Progenitor cell of endocrine pancreas (in vitro differentiated cells): ENCODE results near the gene UBE2O. TPM values are rescaled to one million over a fixed set of nuclear protein-coding genes. Genes with fewer than 3 reads are reported as not detected.

Source experiments
- DNase-seq: peaks from one replicate; pipeline ENCODE4 v3.0.0; 2021; ENCODE audit warnings: low spot score; ENCODE audit not compliant: unreplicated experiment
- H3K27ac Mint-ChIP-seq: 2 replicates; pipeline ENCODE4 v1.8.0; 2021; ENCODE audit warnings: mild to moderate bottlenecking, moderate library complexity, mixed read lengths
- H3K27me3 Mint-ChIP-seq: 2 replicates; pipeline ENCODE4 v1.8.0; 2021; ENCODE audit warnings: mixed read lengths
- H3K36me3 Mint-ChIP-seq: 2 replicates; pipeline ENCODE4 v1.8.0; 2022; ENCODE audit warnings: mixed read lengths; ENCODE audit not compliant: insufficient read depth
- H3K4me1 Mint-ChIP-seq: 2 replicates; pipeline ENCODE4 v1.8.0; 2021; ENCODE audit warnings: low read depth, mixed read lengths
- H3K4me3 Mint-ChIP-seq: 2 replicates; pipeline ENCODE4 v1.8.0; 2021; ENCODE audit warnings: low read depth, mild to moderate bottlenecking, moderate library complexity, mixed read lengths
- H3K9me3 Mint-ChIP-seq: 2 replicates; pipeline ENCODE4 v1.8.0; 2021; ENCODE audit warnings: low read depth, mixed read lengths
- CTCF ChIP-seq: fragments of 200-600 bp; sonication (generic); IDR thresholded peaks from one replicate; pipeline ENCODE4 v1.5.0; 2021; ENCODE audit warnings: antibody characterized with exemption, mild to moderate bottlenecking; ENCODE audit not compliant: unreplicated experiment
- total RNA-seq: library from RNA; stranded (reverse); gene quantifications from 2 replicates; pipeline ENCODE4 v1.2.1, GENCODE V29; 2021

Gene UBE2O
- total RNA-seq, 1 donor from 2014 or later: 44.6 TPM

- H3K27me3 Mint-ChIP-seq: no peaks in the 10 kb centered on the region
- H3K27ac Mint-ChIP-seq: no peak overlapping the region
- peaks cover 9% of the 10 kb centered on the region for H3K4me1 Mint-ChIP-seq
- TF ChIP-seq CTCF: no peak
- no peaks in the 10 kb centered on the region for H3K9me3 Mint-ChIP-seq
- no peak overlapping the region for H3K4me3 Mint-ChIP-seq
- no peak for DNase-seq
- H3K36me3 Mint-ChIP-seq: peaks cover 1% of the 10 kb centered on the region
Observed at GRCh38 chr17:76440751-76441362, 12.1 kb downstream of the UBE2O start.

- Mint-ChIP-seq H3K27me3 (no peaks in the 10 kb centered on the region), H3K36me3 (peaks cover 3% of the 10 kb centered on the region), H3K4me1 (peaks cover 7% of the 10 kb centered on the region), H3K27ac (no peak overlapping the region), H3K9me3 (no peaks in the 10 kb centered on the region), H3K4me3 (no peak overlapping the region)
- DNase-seq: no peak
- no peak for TF ChIP-seq CTCF
Observed at GRCh38 chr17:76439314-76439928, 13.5 kb downstream of the UBE2O start.

DNA sequence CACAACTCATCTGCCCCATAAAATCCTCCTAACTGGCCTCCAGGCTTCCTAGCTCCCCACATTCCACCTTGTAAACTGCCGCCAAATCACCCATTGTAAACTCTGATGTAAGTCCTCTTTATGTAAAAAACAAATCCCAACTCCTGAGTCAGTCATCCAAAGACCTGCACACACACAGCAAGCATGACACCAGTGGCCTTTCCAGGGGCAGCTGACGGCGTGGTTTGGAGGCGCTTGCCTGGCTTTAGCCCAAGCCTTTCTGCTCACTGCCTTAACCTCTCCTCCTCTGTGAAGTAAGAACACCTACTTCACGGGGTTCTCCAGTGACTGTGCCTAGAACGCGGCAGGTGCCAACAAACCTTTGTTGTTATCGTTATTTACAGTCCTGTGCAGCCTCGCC lies 14.0 kb downstream of the UBE2O start:
- H3K27me3 Mint-ChIP-seq: no peaks in the 10 kb centered on the region
- peaks cover 7% of the 10 kb centered on the region for H3K4me1 Mint-ChIP-seq
- H3K27ac Mint-ChIP-seq: no peak overlapping the region
- no peak for TF ChIP-seq CTCF
- no peak overlapping the region for H3K4me3 Mint-ChIP-seq
- peaks cover 5% of the 10 kb centered on the region for H3K36me3 Mint-ChIP-seq
- H3K9me3 Mint-ChIP-seq: no peaks in the 10 kb centered on the region
- DNase-seq: no peak

GRCh38 chr17:76437467-76438402 lies 15.2 kb downstream of the UBE2O start:
- Mint-ChIP-seq H3K27me3 (no peaks in the 10 kb centered on the region), H3K27ac (no peak overlapping the region)

More at GRCh38 chr17:76437467-76438402, 15.2 kb downstream of the UBE2O start:
- Mint-ChIP-seq H3K9me3 (no peaks in the 10 kb centered on the region), H3K4me1 (peaks cover 7% of the 10 kb centered on the region), H3K4me3 (no peak overlapping the region), H3K36me3 (peaks cover 5% of the 10 kb centered on the region)
- no peak for DNase-seq
- TF ChIP-seq CTCF: no peak
